HepG2 (cell line): ENCODE data around the gene CH25H. TPM values are rescaled to one million over a fixed set of nuclear protein-coding genes. Genes with fewer than 3 reads are reported as not detected.

ENCODE experiments used
- DNMT1 ChIP-seq: sonication (generic); formaldehyde crosslinking; IDR thresholded peaks from 2 replicates; pipeline ENCODE4 v1.5.1; 2020; ENCODE audit warnings: mild to moderate bottlenecking, missing genetic modification reagents
- FIP1L1 ChIP-seq: fragments of 200-400 bp; formaldehyde crosslinking; IDR thresholded peaks from 2 replicates; pipeline ENCODE4 v1.6.1; 2018; ENCODE audit warnings: low read depth, mild to moderate bottlenecking, low read length, moderate library complexity, borderline replicate concordance; ENCODE audit not compliant: insufficient read depth
- HCFC1 ChIP-seq: fragments of 150-350 bp; IDR thresholded peaks from 2 replicates; pipeline ENCODE4 v1.6.1; 2014; ENCODE audit warnings: low read depth, low read length
- HOXA7 ChIP-seq: sonication (generic); formaldehyde crosslinking; IDR thresholded peaks from 2 replicates; pipeline ENCODE4 v1.8.1; 2022; ENCODE audit warnings: mild to moderate bottlenecking, missing genetic modification reagents, moderate library complexity
- MNT ChIP-seq: fragments of 450-650 bp; IDR thresholded peaks from 2 replicates; pipeline ENCODE4 v1.6.1; 2016
- PAX8 ChIP-seq: sonication (generic); formaldehyde crosslinking; IDR thresholded peaks from 2 replicates; pipeline ENCODE4 v1.8.0; 2022; ENCODE audit warnings: mild to moderate bottlenecking, missing genetic modification reagents, borderline replicate concordance
- PHB2 ChIP-seq: fragments of 450-650 bp; IDR thresholded peaks from 2 replicates; pipeline ENCODE4 v1.6.1; 2018; ENCODE audit not compliant: partially characterized antibody
- PHF8 ChIP-seq: sonication (generic); formaldehyde crosslinking; IDR thresholded peaks from 2 replicates; pipeline ENCODE4 v1.5.0; 2020; ENCODE audit warnings: missing genetic modification reagents
- SMAD1 ChIP-seq: sonication (generic); formaldehyde crosslinking; IDR thresholded peaks from 2 replicates; pipeline ENCODE4 v1.4.0; 2020; ENCODE audit warnings: missing genetic modification reagents, low read depth, mild to moderate bottlenecking, borderline replicate concordance
- SP1 ChIP-seq, 2 experiments: fragments of 450-650 bp in 1 of 2; sonication (generic) in 1 of 2; formaldehyde crosslinking in 1 of 2; IDR thresholded peaks; 2 replicates each; pipeline versions ENCODE4 v1.4.0 to v1.6.1; 2016 to 2020; ENCODE audit warnings: missing genetic modification reagents in 1 of 2
- U2AF2 ChIP-seq: fragments of 200-400 bp; formaldehyde crosslinking; IDR thresholded peaks from 2 replicates; pipeline ENCODE4 v1.6.1; 2017; ENCODE audit warnings: low read depth, mild to moderate bottlenecking, low read length
- ZNF180 ChIP-seq: sonication (generic); formaldehyde crosslinking; IDR thresholded peaks from 2 replicates; pipeline ENCODE4 v1.4.0; 2020; ENCODE audit warnings: low read depth, missing genetic modification reagents, borderline replicate concordance
- ZNF556 ChIP-seq: sonication (generic); formaldehyde crosslinking; IDR thresholded peaks from 2 replicates; pipeline ENCODE4 v1.4.0; 2020; ENCODE audit warnings: mild to moderate bottlenecking, missing genetic modification reagents, borderline replicate concordance
- ZNF563 ChIP-seq: sonication (generic); formaldehyde crosslinking; IDR thresholded peaks from 2 replicates; pipeline ENCODE4 v1.8.0; 2022; ENCODE audit warnings: mild to moderate bottlenecking, moderate library complexity, missing genetic modification reagents
- ZNF878 ChIP-seq: sonication (generic); formaldehyde crosslinking; IDR thresholded peaks from 2 replicates; pipeline ENCODE4 v1.8.1; 2023; ENCODE audit warnings: mild to moderate bottlenecking, missing genetic modification reagents, moderate library complexity
- polyA plus RNA-seq, 8 experiments: library from polyadenylated mRNA; depleted of rRNA in 3 of 8; stranded (reverse) in 7 of 8; unstranded in 1 of 8; fragments of >200 nt; fragmentation: Illumina TruSeq in 4 of 8; extraction: Trizol in 4 of 8; gene quantifications; 2 replicates each; pipeline versions ENCODE4 v1.2.1 to v1.2.3, GENCODE V29; 2011 to 2016; ENCODE audit warnings: low read depth in 4 of 8, missing spikeins in 1 of 8, mixed read lengths in 1 of 8; ENCODE audit not compliant: insufficient read depth in 1 of 8
- total RNA-seq, 5 experiments: library from RNA; depleted of rRNA; stranded (reverse); fragments of >200 nt; fragmentation: Illumina TruSeq; extraction: Trizol; gene quantifications; 2 replicates each; pipeline ENCODE4 v1.2.3, GENCODE V29; 2016; ENCODE audit warnings: low read depth in 1 of 5
- TF ChIP-seq, protein P1 (sequence below): sonication (generic); formaldehyde crosslinking; IDR thresholded peaks from 2 replicates; pipeline ENCODE4 v1.4.0; 2020; ENCODE audit warnings: missing genetic modification reagents, borderline replicate concordance
- TF ChIP-seq, protein P2 (sequence below): IDR thresholded peaks from 2 replicates; pipeline ENCODE4 v1.6.1; 2016
- TF ChIP-seq, protein P3 (sequence below): sonication (generic); formaldehyde crosslinking; IDR thresholded peaks from 2 replicates; pipeline ENCODE4 v1.5.0; 2020; ENCODE audit warnings: mild to moderate bottlenecking, missing genetic modification reagents

CH25H gene
- total and polyA plus RNA-seq, 2 of the 13 experiments (the other 11 are each of a cell fraction or from before 2014, with no cell fraction given), result not detected

DNA sequence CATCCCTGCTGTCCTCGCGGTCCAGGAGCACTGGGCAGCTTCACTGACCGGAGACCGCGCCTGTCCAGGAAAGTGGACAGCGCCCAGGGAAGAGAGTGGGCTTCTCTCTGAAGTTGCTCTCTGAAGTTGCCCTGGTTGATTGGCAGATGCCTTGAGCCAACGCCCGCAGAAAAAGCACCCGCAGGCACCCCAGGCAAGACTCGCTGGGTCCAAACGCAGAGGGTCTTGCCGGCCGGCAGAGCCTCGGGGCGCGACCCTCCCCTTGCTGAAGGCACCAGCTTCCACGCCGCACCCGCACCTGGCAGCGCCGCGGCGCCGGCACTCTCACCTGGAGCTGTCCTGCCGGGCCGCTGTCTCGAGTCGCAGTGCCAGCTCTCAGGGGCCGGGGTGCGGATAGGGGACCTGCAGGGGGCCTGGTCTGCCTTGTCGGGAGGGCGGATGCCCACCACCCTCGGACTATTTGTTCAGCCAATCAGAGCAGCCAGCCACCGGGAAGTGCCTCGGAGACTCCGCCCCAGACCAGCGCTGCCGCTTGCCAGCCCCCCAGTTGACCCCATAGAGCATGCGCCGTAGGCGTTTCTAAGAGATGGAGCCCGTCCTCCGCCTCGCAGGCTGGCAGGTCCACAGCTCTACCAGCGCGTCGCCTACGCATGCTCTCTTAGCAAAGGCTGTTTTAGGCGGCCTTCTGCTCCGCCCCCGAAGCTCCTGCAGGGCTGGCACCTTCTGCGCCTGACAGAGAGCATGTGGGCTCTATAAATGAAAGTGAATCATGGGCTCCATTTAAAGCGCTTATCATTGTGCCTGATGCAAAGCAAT is 44.5 kb upstream of the CH25H start, which contains the start of gene LIPA (continued):
- TF ChIP-seq, protein P1, sequence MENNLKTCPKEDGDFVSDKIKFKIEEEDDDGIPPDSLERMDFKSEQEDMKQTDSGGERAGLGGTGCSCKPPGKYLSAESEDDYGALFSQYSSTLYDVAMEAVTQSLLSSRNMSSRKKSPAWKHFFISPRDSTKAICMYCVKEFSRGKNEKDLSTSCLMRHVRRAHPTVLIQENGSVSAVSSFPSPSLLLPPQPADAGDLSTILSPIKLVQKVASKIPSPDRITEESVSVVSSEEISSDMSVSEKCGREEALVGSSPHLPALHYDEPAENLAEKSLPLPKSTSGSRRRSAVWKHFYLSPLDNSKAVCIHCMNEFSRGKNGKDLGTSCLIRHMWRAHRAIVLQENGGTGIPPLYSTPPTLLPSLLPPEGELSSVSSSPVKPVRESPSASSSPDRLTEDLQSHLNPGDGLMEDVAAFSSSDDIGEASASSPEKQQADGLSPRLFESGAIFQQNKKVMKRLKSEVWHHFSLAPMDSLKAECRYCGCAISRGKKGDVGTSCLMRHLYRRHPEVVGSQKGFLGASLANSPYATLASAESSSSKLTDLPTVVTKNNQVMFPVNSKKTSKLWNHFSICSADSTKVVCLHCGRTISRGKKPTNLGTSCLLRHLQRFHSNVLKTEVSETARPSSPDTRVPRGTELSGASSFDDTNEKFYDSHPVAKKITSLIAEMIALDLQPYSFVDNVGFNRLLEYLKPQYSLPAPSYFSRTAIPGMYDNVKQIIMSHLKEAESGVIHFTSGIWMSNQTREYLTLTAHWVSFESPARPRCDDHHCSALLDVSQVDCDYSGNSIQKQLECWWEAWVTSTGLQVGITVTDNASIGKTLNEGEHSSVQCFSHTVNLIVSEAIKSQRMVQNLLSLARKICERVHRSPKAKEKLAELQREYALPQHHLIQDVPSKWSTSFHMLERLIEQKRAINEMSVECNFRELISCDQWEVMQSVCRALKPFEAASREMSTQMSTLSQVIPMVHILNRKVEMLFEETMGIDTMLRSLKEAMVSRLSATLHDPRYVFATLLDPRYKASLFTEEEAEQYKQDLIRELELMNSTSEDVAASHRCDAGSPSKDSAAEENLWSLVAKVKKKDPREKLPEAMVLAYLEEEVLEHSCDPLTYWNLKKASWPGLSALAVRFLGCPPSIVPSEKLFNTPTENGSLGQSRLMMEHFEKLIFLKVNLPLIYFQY, result 0 out of 2 replicates have a peak, but pooled peaks have one; percentile 8
- no peak for TF ChIP-seq ZNF180 (CRISPR knock-in tag)
- 0 out of 2 replicates have a peak, but pooled peaks have one; percentile 32 for TF ChIP-seq FIP1L1
- TF ChIP-seq PHB2, result no peak
- peak; percentile 88 for TF ChIP-seq PHF8
- no peak for TF ChIP-seq SP1 (IDR thresholded peaks at IDR 0.05)
- TF ChIP-seq SP1 (CRISPR knock-in tag; IDR thresholded peaks at IDR 0.05), result peak; percentile 6; the same call in 1 of the 2 replicates
- no peak for TF ChIP-seq PAX8 (CRISPR knock-in tag)
- TF ChIP-seq SMAD1 (CRISPR knock-in tag), result peak; percentile 89; the same call in 1 of the 2 replicates
- no peak for TF ChIP-seq HOXA7 (CRISPR knock-in tag)
- no peak for TF ChIP-seq DNMT1 (CRISPR knock-in tag)
- TF ChIP-seq U2AF2, result no peak
- TF ChIP-seq ZNF556 (CRISPR knock-in tag), result no peak
- TF ChIP-seq, protein P2, sequence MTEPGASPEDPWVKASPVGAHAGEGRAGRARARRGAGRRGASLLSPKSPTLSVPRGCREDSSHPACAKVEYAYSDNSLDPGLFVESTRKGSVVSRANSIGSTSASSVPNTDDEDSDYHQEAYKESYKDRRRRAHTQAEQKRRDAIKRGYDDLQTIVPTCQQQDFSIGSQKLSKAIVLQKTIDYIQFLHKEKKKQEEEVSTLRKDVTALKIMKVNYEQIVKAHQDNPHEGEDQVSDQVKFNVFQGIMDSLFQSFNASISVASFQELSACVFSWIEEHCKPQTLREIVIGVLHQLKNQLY (CRISPR knock-in tag), result no peak
- TF ChIP-seq, protein P3, sequence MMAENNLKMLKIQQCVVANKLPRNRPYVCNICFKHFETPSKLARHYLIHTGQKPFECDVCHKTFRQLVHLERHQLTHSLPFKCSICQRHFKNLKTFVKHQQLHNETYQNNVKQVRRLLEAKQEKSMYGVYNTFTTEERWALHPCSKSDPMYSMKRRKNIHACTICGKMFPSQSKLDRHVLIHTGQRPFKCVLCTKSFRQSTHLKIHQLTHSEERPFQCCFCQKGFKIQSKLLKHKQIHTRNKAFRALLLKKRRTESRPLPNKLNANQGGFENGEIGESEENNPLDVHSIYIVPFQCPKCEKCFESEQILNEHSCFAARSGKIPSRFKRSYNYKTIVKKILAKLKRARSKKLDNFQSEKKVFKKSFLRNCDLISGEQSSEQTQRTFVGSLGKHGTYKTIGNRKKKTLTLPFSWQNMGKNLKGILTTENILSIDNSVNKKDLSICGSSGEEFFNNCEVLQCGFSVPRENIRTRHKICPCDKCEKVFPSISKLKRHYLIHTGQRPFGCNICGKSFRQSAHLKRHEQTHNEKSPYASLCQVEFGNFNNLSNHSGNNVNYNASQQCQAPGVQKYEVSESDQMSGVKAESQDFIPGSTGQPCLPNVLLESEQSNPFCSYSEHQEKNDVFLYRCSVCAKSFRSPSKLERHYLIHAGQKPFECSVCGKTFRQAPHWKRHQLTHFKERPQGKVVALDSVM (CRISPR knock-in tag), result no peak
- no peak for TF ChIP-seq ZNF878 (CRISPR knock-in tag)
- TF ChIP-seq ZNF563 (CRISPR knock-in tag), result peak; percentile 62; the same call in 1 of the 2 replicates
- peak; percentile 6; the same call in 1 of the 2 replicates for TF ChIP-seq MNT
- TF ChIP-seq HCFC1, result no peak; the same call in 1 of the 2 replicates
